ENCODE data around the gene KBTBD13. TPM values are rescaled to one million over a fixed set of nuclear protein-coding genes. Genes with fewer than 3 reads are reported as not detected.

Gene KBTBD13
- total and polyA plus RNA-seq, 7 donors: 0.12 to 5.7 (median 1.8) TPM

GRCh38 chr15:65115086-65115485 is 38.5 kb downstream of the KBTBD13 start, which contains the start of gene UBAP1L:
TSS of gene UBAP1L (minus strand) at chr15:65115200. CDS start at chr15:65106215, 8,985 bp downstream.
- intact Hi-C loops (cut with DNase I): no loop called here
- WGBS, 3 donors: 64 to 79% (median 67%) methylated on average over 2 of the region's 2 CpGs
- peaks cover 8% of the 10 kb centered on the region for H3K4me1 ChIP-seq
- TF ChIP-seq, protein P1, sequence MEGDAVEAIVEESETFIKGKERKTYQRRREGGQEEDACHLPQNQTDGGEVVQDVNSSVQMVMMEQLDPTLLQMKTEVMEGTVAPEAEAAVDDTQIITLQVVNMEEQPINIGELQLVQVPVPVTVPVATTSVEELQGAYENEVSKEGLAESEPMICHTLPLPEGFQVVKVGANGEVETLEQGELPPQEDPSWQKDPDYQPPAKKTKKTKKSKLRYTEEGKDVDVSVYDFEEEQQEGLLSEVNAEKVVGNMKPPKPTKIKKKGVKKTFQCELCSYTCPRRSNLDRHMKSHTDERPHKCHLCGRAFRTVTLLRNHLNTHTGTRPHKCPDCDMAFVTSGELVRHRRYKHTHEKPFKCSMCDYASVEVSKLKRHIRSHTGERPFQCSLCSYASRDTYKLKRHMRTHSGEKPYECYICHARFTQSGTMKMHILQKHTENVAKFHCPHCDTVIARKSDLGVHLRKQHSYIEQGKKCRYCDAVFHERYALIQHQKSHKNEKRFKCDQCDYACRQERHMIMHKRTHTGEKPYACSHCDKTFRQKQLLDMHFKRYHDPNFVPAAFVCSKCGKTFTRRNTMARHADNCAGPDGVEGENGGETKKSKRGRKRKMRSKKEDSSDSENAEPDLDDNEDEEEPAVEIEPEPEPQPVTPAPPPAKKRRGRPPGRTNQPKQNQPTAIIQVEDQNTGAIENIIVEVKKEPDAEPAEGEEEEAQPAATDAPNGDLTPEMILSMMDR (IDR thresholded peaks at IDR 0.05): no peak
- no peaks in the 10 kb centered on the region for H3K9me3 ChIP-seq
- ATAC-seq: peak in 3 of 4 donors; percentile 53 to 77 (median 68)
- peaks cover 13 to 90% of the 10 kb centered on the region in 2 donors for H3K36me3 ChIP-seq (ENCODE audit: insufficient read depth in 1 of 2, low read depth in 1 of 2)
- no peaks in the 10 kb centered on the region for H3K27me3 ChIP-seq (ENCODE audit: insufficient read depth in 3 of 3, low read length in 2 of 3)
- no peak within 1 kb of the TSS for H3K27ac ChIP-seq
- no peak for DNase-seq
- no peak within 1 kb of the TSS for H3K4me3 ChIP-seq

DNA sequence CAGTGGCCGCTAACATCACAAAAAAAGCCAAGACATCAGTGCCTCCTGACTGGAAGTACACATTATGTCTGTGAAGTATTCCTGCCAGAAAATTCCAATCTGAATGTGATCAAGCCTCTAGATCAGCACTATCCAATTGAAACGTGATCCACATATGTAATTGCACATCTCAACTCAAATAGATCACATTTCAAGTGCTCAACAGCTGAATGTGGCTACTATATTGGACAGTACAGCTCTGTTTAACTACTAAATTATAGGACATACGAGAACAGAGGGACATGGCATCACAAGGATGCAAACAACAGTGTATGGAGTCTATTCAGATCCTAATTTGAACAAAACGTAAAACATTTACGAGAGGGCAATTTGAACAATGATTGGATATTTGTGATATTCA is 39.0 kb downstream of the KBTBD13 start:
- TF ChIP-seq, protein P1 (IDR thresholded peaks at IDR 0.05): no peak
- 59 to 72% (median 59%) methylated on average over 5 of the region's 5 CpGs for WGBS, 3 donors

More for the DNA sequence above, 39.0 kb downstream of the KBTBD13 start:
- Histone ChIP-seq H3K4me1 (peaks cover 8% of the 10 kb centered on the region), H3K27me3 (ENCODE audit: insufficient read depth in 3 of 3, low read length in 2 of 3) (no peaks in the 10 kb centered on the region), H3K27ac (no peak overlapping the region), H3K36me3 (ENCODE audit: insufficient read depth in 1 of 2, low read depth in 1 of 2) (peaks cover 13 to 90% of the 10 kb centered on the region in 2 donors), H3K9me3 (no peaks in the 10 kb centered on the region), H3K4me3 (no peak overlapping the region)
- DNase-seq (no peak), ATAC-seq (peak in 2 of 4 donors; percentile 53 to 55)
- intact Hi-C loops (cut with DNase I): no loop called here

Other genes starting within 250 kb of the KBTBD13 start
- 1 to 10 TPM; 5.2 to 6.7 (median 6.2) TPM for gene PLEKHO2, start 234.8 kb upstream of the KBTBD13 start, total RNA-seq
- gene PLEKHO2, start 234.8 kb upstream of the KBTBD13 start, polyA plus RNA-seq: 1 to 10 TPM; 1.9 to 4.4 (median 2.9) TPM
- 1 to 10 TPM in 1 of 4 donors, under 1 TPM in 3; 0.46 to 1.2 (median 0.92) TPM for gene ANKDD1A, start 164.8 kb upstream of the KBTBD13 start, total RNA-seq
- under 1 TPM; 0.18 to 0.30 (median 0.20) TPM for gene ANKDD1A, start 164.8 kb upstream of the KBTBD13 start, polyA plus RNA-seq
- 10 to 100 TPM; 38.6 to 66.9 (median 52.1) TPM for gene SPG21, start 86.8 kb upstream of the KBTBD13 start, total RNA-seq
- gene SPG21, start 86.8 kb upstream of the KBTBD13 start, polyA plus RNA-seq: 100 to 1,000 TPM in 1 of 3 donors, 10 to 100 TPM in 2; 58.4 to 106 (median 58.4) TPM
- 10 to 100 TPM in 3 of 4 donors, 1 to 10 TPM in 1; 9.5 to 18.1 (median 14.8) TPM for gene MTFMT, start 47.1 kb upstream of the KBTBD13 start, total RNA-seq
- 10 to 100 TPM in 2 of 3 donors, 1 to 10 TPM in 1; 9.4 to 14.4 (median 10.0) TPM for gene MTFMT, start 47.1 kb upstream of the KBTBD13 start, polyA plus RNA-seq
- gene SLC51B, start 31.4 kb upstream of the KBTBD13 start, total RNA-seq: not detected
- gene SLC51B, start 31.4 kb upstream of the KBTBD13 start, polyA plus RNA-seq: under 1 TPM in 2 of 3 donors, not detected in 1; 0.04 to 0.07 TPM
- gene RASL12, start 8.8 kb upstream of the KBTBD13 start, total RNA-seq: 1 to 10 TPM; 2.5 to 6.3 (median 3.2) TPM
- 1 to 10 TPM; 2.6 to 3.0 (median 3.0) TPM for gene RASL12, start 8.8 kb upstream of the KBTBD13 start, polyA plus RNA-seq
- gene UBAP1L, start 38.5 kb downstream of the KBTBD13 start, total RNA-seq: 1 to 10 TPM; 1.1 to 2.8 (median 1.9) TPM
- 1 to 10 TPM in 1 of 3 donors, under 1 TPM in 2; 0.79 to 1.1 (median 0.90) TPM for gene UBAP1L, start 38.5 kb downstream of the KBTBD13 start, polyA plus RNA-seq
- 10 to 100 TPM; 12.3 to 22.4 (median 15.7) TPM for gene PDCD7, start 57.1 kb downstream of the KBTBD13 start, total RNA-seq
- gene PDCD7, start 57.1 kb downstream of the KBTBD13 start, polyA plus RNA-seq: 10 to 100 TPM in 1 of 3 donors, 1 to 10 TPM in 2; 6.8 to 14.5 (median 9.9) TPM
- 10 to 100 TPM; 53.7 to 87.2 (median 73.8) TPM for gene CLPX, start 108.6 kb downstream of the KBTBD13 start, total RNA-seq
- 10 to 100 TPM; 24.4 to 45.9 (median 25.5) TPM for gene CLPX, start 108.6 kb downstream of the KBTBD13 start, polyA plus RNA-seq
- 10 to 100 TPM in 2 of 4 donors, 1 to 10 TPM in 2; 5.6 to 31.7 (median 12.7) TPM for gene CILP, start 134.7 kb downstream of the KBTBD13 start, total RNA-seq
- 10 to 100 TPM in 1 of 3 donors, 1 to 10 TPM in 2; 3.9 to 13.0 (median 5.3) TPM for gene CILP, start 134.7 kb downstream of the KBTBD13 start, polyA plus RNA-seq
- gene PARP16, start 210.1 kb downstream of the KBTBD13 start, total RNA-seq: 1 to 10 TPM; 3.2 to 6.3 (median 4.5) TPM
- 1 to 10 TPM; 2.8 to 4.3 (median 3.3) TPM for gene PARP16, start 210.1 kb downstream of the KBTBD13 start, polyA plus RNA-seq
- gene RNU5A-1, start 219.3 kb downstream of the KBTBD13 start, total RNA-seq: not detected
- not detected for gene RNU5A-1, start 219.3 kb downstream of the KBTBD13 start, polyA plus RNA-seq
- gene RNU5B-1, start 227.9 kb downstream of the KBTBD13 start, total RNA-seq: 10 to 100 TPM in 3 of 4 donors, not detected in 1; 12.8 to 34.0 (median 13.9) TPM
- gene RNU5B-1, start 227.9 kb downstream of the KBTBD13 start, polyA plus RNA-seq: not detected

Data from psoas muscle (tissue), 8 donors.